HG03571 (cell line): Measurements from ENCODE around the gene NUP210.

Source experiments
- ATAC-seq: cut with Tn5 transposase; IDR thresholded peaks from one replicate; pipeline ENCODE4 v1.9.1; 2021; ENCODE audit not compliant: unreplicated experiment

Gene NUP210

DNA sequence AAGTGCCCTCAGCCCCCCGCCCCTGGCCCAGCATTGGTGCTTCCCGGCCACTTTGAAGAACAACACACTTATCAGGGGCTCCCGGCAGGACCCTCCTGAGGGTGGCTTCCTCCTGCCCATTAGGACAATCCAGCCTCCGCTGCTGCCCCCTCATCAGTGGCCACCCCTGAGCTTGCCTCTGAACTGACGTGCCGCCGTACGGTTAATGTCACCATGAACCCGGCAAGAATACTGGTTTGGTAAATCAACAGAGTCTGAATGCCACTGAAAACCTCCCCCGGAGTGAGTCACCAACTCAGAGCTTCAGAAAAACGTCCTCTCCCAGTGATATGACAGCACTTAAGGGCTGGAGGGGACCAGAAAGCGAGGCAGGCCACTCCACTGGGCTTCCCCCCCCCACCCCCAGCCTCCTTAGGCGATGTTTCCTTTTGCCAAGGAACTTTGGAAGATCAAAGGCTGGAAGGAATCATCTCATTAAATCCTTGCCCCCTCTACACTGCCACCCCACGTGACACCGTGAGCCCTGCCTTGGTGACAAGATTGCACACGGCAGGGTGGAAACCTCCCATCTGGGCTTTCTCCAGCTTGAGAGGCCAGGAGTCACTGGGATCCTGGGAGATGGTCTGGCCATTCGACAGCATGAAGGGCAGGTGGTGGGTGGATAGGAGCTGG lies 142.1 kb downstream of the NUP210 start:
- ATAC-seq = no peak

DNA sequence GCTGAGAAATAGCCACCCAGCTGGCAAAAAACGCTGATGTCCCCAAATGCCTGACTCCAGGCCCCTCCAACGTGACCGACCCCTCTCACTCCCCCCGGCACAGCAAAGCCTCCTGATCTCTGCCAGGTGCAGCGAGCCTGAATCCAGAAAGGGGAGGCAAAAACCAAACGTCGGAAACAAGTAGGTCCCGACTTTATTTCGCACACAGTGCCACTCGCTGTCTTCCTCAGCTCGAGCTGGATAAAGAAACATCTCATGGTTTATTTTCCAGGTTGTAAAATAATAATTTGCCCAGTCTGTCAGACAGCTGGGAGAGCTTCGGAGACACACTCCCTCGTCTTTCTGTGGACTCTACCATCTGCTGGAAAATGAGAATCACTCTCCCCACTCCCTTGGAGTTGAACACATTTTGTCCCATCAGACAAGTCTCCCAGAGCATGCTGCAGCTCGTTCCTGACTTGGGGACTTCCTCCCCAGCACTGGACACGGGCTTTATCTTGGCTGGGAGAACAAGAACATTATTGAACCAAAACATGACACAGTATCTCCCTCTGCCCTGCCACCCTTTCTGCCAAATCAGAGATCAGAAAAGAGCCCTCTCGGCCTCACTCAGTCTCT lies 142.8 kb downstream of the NUP210 start:
- no peak for ATAC-seq

DNA sequence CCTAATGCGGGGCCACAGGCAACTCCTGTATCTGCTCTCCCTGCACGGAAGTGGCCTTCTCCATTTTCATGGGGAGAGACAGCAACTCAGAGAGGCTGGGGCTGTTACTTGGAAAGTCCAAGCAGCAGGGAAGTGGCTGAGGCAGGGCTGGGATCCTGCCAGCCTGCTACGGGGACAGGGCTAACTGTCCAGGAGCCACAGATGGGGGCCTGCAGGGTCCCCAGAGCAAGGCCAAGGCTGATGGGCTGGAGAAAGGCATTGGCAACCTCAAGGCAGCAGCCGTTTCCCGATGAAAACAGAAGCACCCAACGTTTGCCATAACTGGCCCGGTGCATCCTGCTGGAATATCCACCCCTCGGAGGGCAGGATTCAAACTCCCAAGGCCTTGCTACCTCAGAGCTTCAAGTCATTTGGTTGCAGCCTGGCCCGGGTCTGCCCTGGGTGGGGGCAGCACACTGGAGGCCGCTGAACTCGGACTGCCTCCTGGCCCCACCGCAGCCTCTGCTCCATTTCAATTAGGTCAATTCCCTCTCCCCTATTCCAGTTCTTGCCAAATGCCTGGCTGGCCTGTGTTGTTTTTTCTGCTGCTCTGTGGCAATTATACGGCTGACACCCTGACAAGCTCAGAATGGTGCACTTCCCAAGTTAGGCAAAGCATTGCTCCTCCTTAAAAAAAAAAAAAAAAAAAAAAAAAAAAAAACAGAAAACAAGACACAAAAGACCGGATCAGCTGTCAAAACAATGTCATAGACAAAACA lies 143.5 kb downstream of the NUP210 start:
- ATAC-seq = no peak

- no peak for ATAC-seq
Observed at GRCh38 chr3:13275376-13276005, 144.6 kb downstream of the NUP210 start.

DNA sequence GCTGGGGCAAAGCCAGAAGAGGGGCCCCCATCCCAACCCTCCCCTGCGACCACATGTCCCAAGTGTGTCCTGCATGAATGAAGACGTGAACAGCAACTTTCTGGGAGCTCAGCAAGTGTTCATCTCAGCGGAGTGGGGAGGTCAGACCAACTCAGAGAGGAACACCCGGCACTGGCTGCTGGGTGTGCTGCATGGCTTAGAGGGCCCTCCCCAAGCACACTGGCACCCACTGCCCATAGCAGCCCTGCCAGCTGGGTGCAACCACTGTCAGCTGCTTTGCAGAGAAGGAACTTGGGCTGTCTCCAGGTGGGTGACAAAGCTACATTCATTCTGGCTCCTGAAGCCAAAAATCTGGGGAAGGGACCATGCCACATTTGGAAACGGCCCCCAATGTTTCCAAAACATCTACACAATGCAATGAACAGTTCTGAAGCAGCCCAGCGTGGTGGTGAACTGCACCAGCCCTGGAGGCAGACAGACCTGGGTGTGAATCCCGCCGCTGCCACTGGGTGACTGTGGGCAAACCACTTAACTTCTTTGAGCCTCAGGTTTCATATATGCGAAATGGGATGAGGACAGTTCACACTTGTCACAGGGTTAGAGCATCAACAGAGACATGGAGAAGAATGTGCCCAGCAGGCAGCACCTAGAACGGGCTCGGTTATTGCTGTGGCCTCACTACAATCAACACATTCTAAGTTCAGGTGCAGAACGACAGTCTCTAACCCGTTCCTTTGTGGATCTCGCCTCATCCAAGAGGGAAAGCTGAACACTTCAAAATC lies 145.4 kb downstream of the NUP210 start:
- ATAC-seq = no peak

GRCh38 chr3:13274125-13274524 lies 146.0 kb downstream of the NUP210 start:
- no peak for ATAC-seq

DNA sequence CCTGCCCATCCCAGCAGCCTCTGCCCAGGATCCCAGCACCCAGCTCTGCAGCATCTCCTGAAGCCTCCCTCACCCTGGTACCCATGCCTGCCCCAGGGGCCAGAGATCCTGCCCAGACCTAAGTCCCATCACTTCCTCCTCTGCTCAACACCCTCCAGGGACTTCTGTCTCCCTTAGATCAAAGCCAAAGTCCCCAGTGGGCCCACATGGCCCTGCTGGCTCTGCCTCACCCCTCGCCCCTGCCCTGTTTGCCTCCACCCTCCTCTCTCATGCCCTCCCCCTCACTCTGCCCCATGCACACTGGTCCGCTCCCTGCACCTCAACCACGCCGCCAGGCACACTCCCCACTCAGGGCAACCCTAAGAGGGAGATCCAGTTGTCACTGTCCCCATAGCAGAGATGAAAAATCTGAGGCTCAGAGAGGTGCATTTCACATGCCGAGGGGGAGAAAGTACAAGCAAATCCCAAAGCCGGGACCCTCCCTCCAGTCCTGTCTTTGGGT lies 146.5 kb downstream of the NUP210 start:
- no peak for ATAC-seq

DNA sequence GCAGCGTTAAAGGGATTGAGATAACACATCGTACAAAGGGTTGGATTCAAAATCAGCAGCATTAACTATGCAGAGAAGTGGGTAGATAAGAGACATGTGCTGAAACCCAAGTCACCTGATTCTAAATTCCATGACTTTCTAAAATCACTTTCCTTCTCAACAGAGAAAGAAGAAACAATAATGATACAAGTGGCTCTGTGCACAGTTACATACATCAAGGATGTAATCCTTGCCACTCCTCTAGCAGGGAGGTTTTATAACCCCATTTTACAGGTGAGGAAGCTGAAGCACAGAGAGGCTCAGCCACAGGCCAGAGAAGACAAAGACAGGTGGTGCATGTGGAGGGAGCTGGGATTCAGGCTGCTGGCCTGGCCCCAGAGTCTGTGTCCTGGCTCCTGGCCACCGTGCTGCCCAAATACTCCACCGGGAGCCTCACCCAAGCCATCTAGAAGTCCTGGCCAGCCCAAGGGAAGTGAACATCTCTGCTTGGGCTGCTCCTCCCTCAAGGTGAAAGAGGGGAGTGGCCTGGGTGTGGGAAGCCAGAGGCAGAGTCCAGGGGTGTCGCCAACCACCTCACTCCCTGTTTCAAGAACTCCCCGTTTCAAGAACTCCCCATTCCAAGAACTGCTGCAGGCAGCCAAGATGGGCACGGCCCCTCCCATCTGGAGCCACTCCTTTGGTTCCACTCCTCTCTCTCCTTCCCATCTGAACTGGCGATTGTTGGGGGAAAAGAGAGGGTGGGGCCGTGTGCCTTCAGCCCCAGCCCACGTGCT lies 147.1 kb downstream of the NUP210 start:
- ATAC-seq = no peak

DNA sequence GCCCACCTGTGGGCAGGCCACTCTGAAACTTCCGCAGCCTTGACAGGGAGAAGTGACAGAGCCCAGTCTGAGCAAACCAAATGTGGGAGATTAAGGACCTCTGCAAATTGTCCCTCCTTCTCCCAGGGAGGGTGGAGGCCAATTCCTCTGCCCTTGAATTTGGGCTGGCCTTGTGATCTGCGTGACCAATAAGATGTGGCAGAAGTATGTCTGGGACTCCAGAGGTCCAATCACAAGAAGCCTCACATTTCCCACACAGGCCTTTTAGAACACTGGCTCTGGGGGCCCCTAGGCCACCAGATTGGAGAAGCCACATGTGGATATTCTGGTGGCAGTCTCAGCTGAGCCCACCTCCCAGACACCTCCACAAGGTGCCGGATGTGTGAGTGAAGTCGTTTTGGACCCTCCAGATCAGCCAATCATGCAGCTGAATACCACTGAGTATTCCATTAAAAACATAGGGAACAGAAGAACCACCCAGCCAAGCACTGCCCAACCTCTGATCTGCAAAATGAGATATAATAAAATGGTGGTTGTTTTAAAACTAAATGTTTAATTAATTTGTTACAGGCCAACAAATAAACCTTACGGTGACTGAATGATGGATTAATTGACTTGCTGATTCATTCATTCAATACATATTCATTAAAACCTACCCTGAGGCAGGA lies 150.3 kb downstream of the NUP210 start:
- no peak for ATAC-seq

- ATAC-seq = no peak
Observed at GRCh38 chr3:13268961-13269441, 151.1 kb downstream of the NUP210 start.

GRCh38 chr3:13268120-13268519 lies 152.0 kb downstream of the NUP210 start:
- no peak for ATAC-seq

DNA sequence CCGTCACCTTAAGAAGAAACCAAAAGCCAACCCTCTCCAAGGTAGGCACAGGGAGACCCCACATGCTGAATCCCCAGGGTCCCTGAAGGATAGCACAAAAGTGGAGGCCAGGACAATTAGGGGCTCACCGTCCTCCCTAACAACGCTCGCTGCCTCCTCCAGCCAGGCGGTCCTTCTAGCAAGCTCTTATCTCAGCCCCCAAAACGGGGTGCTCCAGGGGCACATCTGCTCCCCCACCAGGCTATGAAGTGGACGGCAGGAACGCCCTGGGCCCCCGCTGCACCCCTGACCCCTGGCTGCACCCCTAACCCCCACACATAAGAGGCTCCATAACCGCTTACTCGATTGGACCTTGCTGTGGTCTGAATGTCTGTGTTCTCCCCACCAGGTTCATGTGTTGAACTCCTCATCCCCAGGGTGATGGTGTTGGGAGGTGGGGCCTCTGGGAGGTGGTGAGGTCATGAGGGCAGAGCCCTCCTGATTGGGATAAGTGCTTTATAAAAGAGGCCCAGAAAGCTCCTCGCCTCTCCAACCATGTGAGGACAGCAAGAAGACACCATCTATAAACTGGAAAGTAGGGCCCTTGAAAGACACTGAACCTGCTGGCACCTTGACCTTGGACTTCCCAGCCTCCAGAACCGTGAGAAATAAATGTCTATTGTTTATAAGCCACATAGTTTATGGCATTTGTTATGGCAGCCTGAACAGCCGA lies 153.3 kb downstream of the NUP210 start:
- ATAC-seq = no peak
